PC-9 (cell line): ENCODE data around the gene GP1BB. TPM values are rescaled to one million over a fixed set of nuclear protein-coding genes. Genes with fewer than 3 reads are reported as not detected.

Experiments
- BruUV-seq: library from RNA; stranded (reverse); fragments of 400-500 nt; replicated peaks from 2 replicates; lab custom pipeline; 2021; lab: Mats Ljungman, UMichigan
- CTCF ChIA-PET: fragments of 300-600 bp; sonication (Branson Sonifier 250); formaldehyde crosslinking; loops from one replicate; lab custom pipeline; 2022; ENCODE audit warnings: antibody characterized with exemption; lab: Charles Lee
- POLR2A ChIA-PET: fragments of 300-600 bp; sonication (Branson Sonifier 250); formaldehyde crosslinking; loops from one replicate; lab custom pipeline; 2022; ENCODE audit warnings: antibody characterized with exemption; ENCODE audit not compliant: unreplicated experiment; lab: Charles Lee
- DNase-seq, 2 experiments: peaks; one replicate each; pipeline versions ENCODE4 v3.0.0 to v3.0.0-alpha.2; 2015 to 2022; ENCODE audit warnings: mixed read lengths in 1 of 2
- H2AFZ ChIP-seq: fragments of 200-600 bp; sonication (generic); 2 replicates; pipeline ENCODE4 v1.8.1; 2017; ENCODE audit warnings: antibody characterized with exemption
- H3F3A ChIP-seq: fragments of 200-600 bp; sonication (generic); 2 replicates; pipeline ENCODE4 v1.8.1; 2017; ENCODE audit warnings: antibody characterized with exemption, mild to moderate bottlenecking, low read depth; ENCODE audit not compliant: insufficient read depth
- H3K27ac ChIP-seq: fragments of 200-600 bp; sonication (generic); 2 replicates; pipeline ENCODE4 v1.6.1; 2016; ENCODE audit warnings: mixed run types
- H3K27me3 ChIP-seq: fragments of 200-600 bp; sonication (generic); 2 replicates; pipeline ENCODE4 v1.6.1; 2016; ENCODE audit warnings: low read depth, mixed run types; ENCODE audit not compliant: insufficient read depth
- H3K36me3 ChIP-seq: fragments of 200-600 bp; sonication (generic); 2 replicates; pipeline ENCODE4 v1.6.1; 2016; ENCODE audit warnings: low read depth, mixed run types
- H3K4me1 ChIP-seq: fragments of 200-600 bp; sonication (generic); replicated peaks from 2 replicates; pipeline ENCODE4 v1.6.1; 2016; ENCODE audit warnings: mixed run types; ENCODE audit not compliant: insufficient read depth
- H3K4me2 ChIP-seq: fragments of 200-600 bp; sonication (generic); 2 replicates; pipeline ENCODE4 v1.6.1; 2017; ENCODE audit warnings: mixed run types
- H3K4me3 ChIP-seq: fragments of 200-600 bp; sonication (generic); 2 replicates; pipeline ENCODE4 v1.6.1; 2016; ENCODE audit warnings: mixed run types
- H3K79me2 ChIP-seq: fragments of 200-600 bp; sonication (generic); 2 replicates; pipeline ENCODE4 v1.6.1; 2017; ENCODE audit warnings: low read depth, mixed run types
- H3K9me2 ChIP-seq: fragments of 200-600 bp; sonication (generic); 2 replicates; pipeline ENCODE4 v1.8.1; 2017; ENCODE audit warnings: mild to moderate bottlenecking; ENCODE audit not compliant: insufficient read depth
- H3K9me3 ChIP-seq: fragments of 200-600 bp; sonication (generic); 2 replicates; pipeline ENCODE4 v1.8.1; 2016; ENCODE audit warnings: low read depth; ENCODE audit not compliant: insufficient read depth
- H4K20me1 ChIP-seq: fragments of 200-600 bp; sonication (generic); 2 replicates; pipeline ENCODE4 v1.8.1; 2017; ENCODE audit not compliant: insufficient read depth
- EZH2 ChIP-seq: fragments of 200-600 bp; sonication (generic); IDR thresholded peaks from 2 replicates; pipeline ENCODE4 v1.8.0; 2017; ENCODE audit warnings: antibody characterized with exemption, low read depth
- intact Hi-C: fragments of 100-400 bp; cut with micrococcal nuclease; formaldehyde crosslinking; loops from one replicate; pipeline ENCODE4 v1.10.0; 2022; ENCODE audit not compliant: unreplicated experiment
- total RNA-seq: library from RNA; stranded (reverse); gene quantifications from 2 replicates; pipeline ENCODE4 v1.2.3, GENCODE V29; 2021
- TF ChIP-seq, protein P1 (sequence below): fragments of 200-600 bp; sonication (generic); conservative IDR thresholded peaks from 2 replicates; pipeline ENCODE4 v1.6.1; 2017; ENCODE audit warnings: mixed run types, antibody characterized with exemption, mild to moderate bottlenecking, moderate library complexity

The GP1BB gene
- total RNA-seq, 1 experiment from 2014 or later = 0.35 TPM

DNA sequence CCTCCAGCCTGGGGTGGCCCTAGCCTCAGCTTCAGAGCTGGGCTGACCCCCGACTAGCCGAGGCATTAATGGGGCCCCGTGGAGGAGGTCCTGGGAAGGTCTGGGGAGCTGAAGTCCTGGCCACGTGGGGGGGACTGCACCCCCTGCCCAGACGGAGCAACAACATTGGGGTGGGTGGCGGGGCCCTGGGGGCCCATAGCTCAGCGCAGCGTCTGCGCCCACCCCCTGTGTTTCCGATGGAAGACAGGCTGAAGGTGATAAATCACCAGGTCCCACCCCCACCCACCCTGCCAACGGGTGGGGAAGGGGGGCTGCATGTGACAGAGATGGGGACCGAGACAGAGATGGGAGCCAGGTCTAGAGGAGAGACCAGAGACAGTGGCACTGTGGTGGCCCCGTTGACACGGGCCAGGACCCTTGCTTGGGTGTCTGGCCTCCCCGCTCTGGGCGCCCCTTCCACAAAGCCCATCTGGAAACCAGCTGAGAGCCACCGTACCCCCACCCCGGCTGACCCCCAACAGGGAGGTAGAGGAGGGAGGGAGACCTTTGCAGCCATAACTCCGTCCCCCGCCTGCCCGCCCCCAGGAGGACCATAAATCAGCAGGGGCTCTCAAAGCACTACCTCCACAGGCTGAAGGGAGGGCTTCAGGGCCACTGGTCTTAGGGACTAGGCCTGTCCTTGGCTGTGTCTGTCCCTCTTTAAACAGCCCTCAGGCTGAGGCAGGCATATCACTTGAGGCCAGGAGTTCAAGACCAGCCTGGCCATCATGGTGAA, 8.2 kb downstream of the GP1BB start:
- Histone ChIP-seq H3K4me2 (no peak overlapping the region), H3K9me2 (no peaks in the 10 kb centered on the region), H3F3A (no peaks in the 10 kb centered on the region), H3K79me2 (no peaks in the 10 kb centered on the region), H3K9me3 (no peaks in the 10 kb centered on the region), H3K27me3 (no peaks in the 10 kb centered on the region), H3K4me1 (peaks cover 6% of the 10 kb centered on the region), H3K27ac (no peak overlapping the region), H3K36me3 (no peaks in the 10 kb centered on the region), H4K20me1 (no peaks in the 10 kb centered on the region), H2AFZ (no peak overlapping the region), H3K4me3 (no peak overlapping the region)
- TF ChIP-seq, protein P1, sequence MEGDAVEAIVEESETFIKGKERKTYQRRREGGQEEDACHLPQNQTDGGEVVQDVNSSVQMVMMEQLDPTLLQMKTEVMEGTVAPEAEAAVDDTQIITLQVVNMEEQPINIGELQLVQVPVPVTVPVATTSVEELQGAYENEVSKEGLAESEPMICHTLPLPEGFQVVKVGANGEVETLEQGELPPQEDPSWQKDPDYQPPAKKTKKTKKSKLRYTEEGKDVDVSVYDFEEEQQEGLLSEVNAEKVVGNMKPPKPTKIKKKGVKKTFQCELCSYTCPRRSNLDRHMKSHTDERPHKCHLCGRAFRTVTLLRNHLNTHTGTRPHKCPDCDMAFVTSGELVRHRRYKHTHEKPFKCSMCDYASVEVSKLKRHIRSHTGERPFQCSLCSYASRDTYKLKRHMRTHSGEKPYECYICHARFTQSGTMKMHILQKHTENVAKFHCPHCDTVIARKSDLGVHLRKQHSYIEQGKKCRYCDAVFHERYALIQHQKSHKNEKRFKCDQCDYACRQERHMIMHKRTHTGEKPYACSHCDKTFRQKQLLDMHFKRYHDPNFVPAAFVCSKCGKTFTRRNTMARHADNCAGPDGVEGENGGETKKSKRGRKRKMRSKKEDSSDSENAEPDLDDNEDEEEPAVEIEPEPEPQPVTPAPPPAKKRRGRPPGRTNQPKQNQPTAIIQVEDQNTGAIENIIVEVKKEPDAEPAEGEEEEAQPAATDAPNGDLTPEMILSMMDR = no peak
- TF ChIP-seq EZH2 = no peak
- ChIA-PET POLR2A (no interaction called here), CTCF (interaction anchor here (0.6 kb wide), 1 partner anchor 151 kb away, joined by 4 read pairs; no protein-coding TSS in a partner anchor)
- intact Hi-C loops = no loop called here
- DNase-seq = no peak
- BruUV-seq = no TSS peak

DNA sequence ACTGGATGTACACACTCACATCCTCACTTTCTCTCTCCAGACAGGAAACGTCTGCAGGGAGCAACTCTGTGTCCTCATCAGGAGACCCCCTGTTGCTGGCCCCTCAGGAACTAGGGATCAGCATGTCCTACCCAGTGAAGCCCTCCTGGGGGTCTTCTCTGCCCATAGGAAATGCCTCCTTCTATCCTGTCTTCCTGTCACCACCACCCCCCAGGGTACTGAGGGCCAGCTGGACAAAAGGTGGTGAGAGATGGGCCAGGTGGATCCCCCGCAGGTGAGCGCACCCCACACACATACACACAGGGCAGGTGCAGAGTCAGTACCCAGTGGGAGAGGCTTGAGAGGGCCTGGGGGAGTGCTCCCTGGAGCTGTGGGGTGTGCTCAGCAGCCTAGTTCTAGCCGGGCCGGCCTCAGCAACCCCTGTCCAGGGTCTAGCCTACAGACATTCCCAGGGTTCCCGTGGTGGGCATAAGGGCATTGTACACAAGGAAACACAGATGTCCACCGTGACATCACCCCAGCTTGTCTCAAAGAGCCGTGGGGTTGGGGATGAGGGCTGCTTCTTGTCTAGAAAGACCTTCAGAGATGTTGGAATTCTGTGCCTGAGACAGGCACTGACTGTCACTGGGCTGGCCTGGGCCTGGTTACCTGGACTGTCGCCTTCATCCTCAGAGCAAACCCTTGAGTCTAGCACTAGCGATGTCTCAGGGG, 9.2 kb downstream of the GP1BB start:
- CTCF ChIA-PET = no interaction called here

DNA sequence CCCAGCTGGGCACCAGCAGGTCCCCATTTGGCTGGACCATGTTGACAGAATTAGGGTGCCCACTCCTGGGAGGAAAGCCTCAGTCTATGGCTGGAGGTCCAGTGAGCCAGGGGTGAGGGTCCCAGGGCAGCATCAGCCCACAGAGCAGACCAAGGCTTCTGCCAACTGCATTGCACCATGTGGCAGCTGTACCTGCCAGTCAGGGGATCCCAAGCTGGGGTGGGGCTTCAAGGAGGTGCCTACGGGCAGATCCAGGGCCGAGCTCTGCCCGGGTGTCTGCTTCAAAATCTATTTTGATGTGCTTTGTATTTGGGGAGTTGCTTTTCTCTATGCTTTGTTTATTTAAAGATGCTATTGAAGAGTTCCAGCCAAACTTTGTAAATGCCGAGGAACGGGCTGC, 10.4 kb downstream of the GP1BB start:
- no peak for TF ChIP-seq EZH2
- TF ChIP-seq, protein P1 = no peak
- Histone ChIP-seq H3K9me3 (no peaks in the 10 kb centered on the region), H3F3A (no peaks in the 10 kb centered on the region), H3K9me2 (no peaks in the 10 kb centered on the region), H3K79me2 (no peaks in the 10 kb centered on the region), H3K27me3 (no peaks in the 10 kb centered on the region), H3K27ac (no peak overlapping the region), H3K4me3 (no peak overlapping the region), H3K4me2 (no peak overlapping the region), H4K20me1 (no peaks in the 10 kb centered on the region), H3K36me3 (no peaks in the 10 kb centered on the region), H2AFZ (no peak overlapping the region), H3K4me1 (peaks cover 6% of the 10 kb centered on the region)
- DNase-seq = no peak
- intact Hi-C loops = no loop called here
- ChIA-PET CTCF (no interaction called here), POLR2A (no interaction called here)
- no TSS peak for BruUV-seq

More for the DNA sequence above, 9.2 kb downstream of the GP1BB start:
- Histone ChIP-seq H3K4me1 (peaks cover 6% of the 10 kb centered on the region), H3K27me3 (no peaks in the 10 kb centered on the region), H3K4me3 (no peak overlapping the region), H3K9me3 (no peaks in the 10 kb centered on the region), H3K4me2 (no peak overlapping the region), H4K20me1 (no peaks in the 10 kb centered on the region), H2AFZ (no peak overlapping the region), H3F3A (no peaks in the 10 kb centered on the region), H3K79me2 (no peaks in the 10 kb centered on the region), H3K27ac (no peak overlapping the region), H3K36me3 (no peaks in the 10 kb centered on the region), H3K9me2 (no peaks in the 10 kb centered on the region)
- TF ChIP-seq EZH2 = no peak
- BruUV-seq = no TSS peak
- intact Hi-C loops = no loop called here
- POLR2A ChIA-PET = no interaction called here
- no peak for DNase-seq
